GM12892 (cell line): Measurements from ENCODE around the gene NUCB1.

Experiments used
- POLR2A ChIP-seq: IDR thresholded peaks from 2 replicates; pipeline ENCODE4 v1.6.1; 2011; ENCODE audit warnings: low read depth, low read length, control low read depth
- POLR2AphosphoS5 ChIP-seq: IDR thresholded peaks from 2 replicates; pipeline ENCODE4 v1.6.1; 2011; ENCODE audit warnings: low read depth, low read length, control low read depth

- TF ChIP-seq POLR2A (no peak), POLR2AphosphoS5 (no peak)
These were observed 55.3 kb downstream of the NUCB1 start for GRCh38 chr19:48955308-48955958.
